ENCODE measurements around the gene PTGES. TPM values are rescaled to one million over a fixed set of nuclear protein-coding genes. Genes with fewer than 3 reads are reported as not detected.

Gene PTGES
- total and polyA plus RNA-seq, 2 experiments from 2014 or later, result 2.8 to 3.6 TPM

- H3K36me3 ChIP-seq (ENCODE audit: insufficient read depth), result no peaks in the 10 kb centered on the region
- H4K20me1 ChIP-seq (replicated peaks; ENCODE audit: insufficient read depth), result no peaks in the 10 kb centered on the region
- no peaks in the 10 kb centered on the region for H3F3A ChIP-seq (replicated peaks; ENCODE audit: low read depth)
- DNase-seq (ENCODE audit: low spot score) (no peak), ATAC-seq (no peak)
- H3K27ac ChIP-seq (ENCODE audit: low read depth), result no peak overlapping the region
- no peaks in the 10 kb centered on the region for H3K9me2 ChIP-seq (ENCODE audit: insufficient read depth)
- no peak overlapping the region for H3K4me3 ChIP-seq
- H3K36me3 Mint-ChIP-seq (ENCODE audit: low read depth), result no peaks in the 10 kb centered on the region
- no peaks in the 10 kb centered on the region for H3K9me3 Mint-ChIP-seq
- no peak overlapping the region for H3K4me2 ChIP-seq
- H3K4me3 Mint-ChIP-seq, result no peak overlapping the region
- no peaks in the 10 kb centered on the region for H3K27me3 ChIP-seq (ENCODE audit: insufficient read depth)
- H3K27ac Mint-ChIP-seq, result no peak overlapping the region
- no peak overlapping the region for H2AFZ ChIP-seq
- H3K79me2 ChIP-seq (replicated peaks; ENCODE audit: insufficient read depth), result no peaks in the 10 kb centered on the region
- peaks cover 6% of the 10 kb centered on the region for H3K27me3 Mint-ChIP-seq (ENCODE audit: insufficient read depth, low read depth, poor library complexity)
- TF ChIP-seq EZH2phosphoT487 (IDR thresholded peaks at IDR 0.05; ENCODE audit: unreplicated experiment) (no peak), ZNF462 (CRISPR knock-in tag; IDR thresholded peaks at IDR 0.05) (no peak), NANOG (IDR thresholded peaks at IDR 0.05; ENCODE audit: borderline replicate concordance) (no peak), JUNB (IDR thresholded peaks at IDR 0.05; ENCODE audit: unreplicated experiment) (no peak), REST (IDR thresholded peaks at IDR 0.05; ENCODE audit: unreplicated experiment) (no peak)
- peaks cover 6% of the 10 kb centered on the region for H3K4me1 Mint-ChIP-seq
- H3K4me1 ChIP-seq (ENCODE audit: insufficient read depth), result peaks cover 2% of the 10 kb centered on the region; the same call in 1 of the 2 replicates
These were observed 20.6 kb upstream of the PTGES start for GRCh38 chr9:129773262-129774048.

Data from GM23338 (cell line).